Smooth muscle cell (in vitro differentiated cells): ENCODE results near the gene TRABD2B. TPM values are rescaled to one million over a fixed set of nuclear protein-coding genes. Genes with fewer than 3 reads are reported as not detected.

Source experiments
- DNase-seq: peaks from one replicate; lab custom pipeline; 2025; ENCODE audit not compliant: unreplicated experiment; lab: John Stamatoyannopoulos, UW
- H2AFZ ChIP-seq: fragments of 200-600 bp; sonication (generic); 2 replicates; pipeline ENCODE4 v1.6.0; 2016; ENCODE audit warnings: antibody characterized with exemption, low read depth, mild to moderate bottlenecking
- H3F3A ChIP-seq: fragments of 200-600 bp; sonication (generic); 2 replicates; pipeline ENCODE4 v1.6.0; 2017; ENCODE audit warnings: antibody characterized with exemption, low read depth
- H3K27ac ChIP-seq: fragments of 200-600 bp; sonication (generic); 2 replicates; pipeline ENCODE4 v1.5.1; 2016; ENCODE audit warnings: low read depth, mild to moderate bottlenecking
- H3K27me3 ChIP-seq: fragments of 200-600 bp; sonication (generic); 2 replicates; pipeline ENCODE4 v1.6.1; 2016; ENCODE audit warnings: low read depth, mild to moderate bottlenecking
- H3K36me3 ChIP-seq: fragments of 200-600 bp; sonication (generic); 2 replicates; pipeline ENCODE4 v1.5.1; 2016; ENCODE audit warnings: low read depth
- H3K4me1 ChIP-seq: fragments of 200-600 bp; sonication (generic); 2 replicates; pipeline ENCODE4 v1.5.1; 2016; ENCODE audit warnings: low read depth
- H3K4me2 ChIP-seq: fragments of 200-600 bp; sonication (generic); 2 replicates; pipeline ENCODE4 v1.6.0; 2016; ENCODE audit warnings: mild to moderate bottlenecking
- H3K4me3 ChIP-seq: fragments of 200-600 bp; sonication (generic); 2 replicates; pipeline ENCODE4 v1.5.1; 2016; ENCODE audit warnings: mild to moderate bottlenecking
- H3K79me2 ChIP-seq: fragments of 200-600 bp; sonication (generic); 2 replicates; pipeline ENCODE4 v1.6.0; 2016; ENCODE audit warnings: low read depth, mild to moderate bottlenecking
- H3K9ac ChIP-seq: fragments of 200-600 bp; sonication (generic); 2 replicates; pipeline ENCODE4 v1.6.0; 2016; ENCODE audit warnings: low read depth
- H3K9me3 ChIP-seq: fragments of 200-600 bp; sonication (generic); replicated peaks from 2 replicates; pipeline ENCODE4 v1.5.1; 2016; ENCODE audit warnings: low read depth
- H4K20me1 ChIP-seq: fragments of 200-600 bp; sonication (generic); 2 replicates; pipeline ENCODE4 v1.6.0; 2016; ENCODE audit warnings: low read depth
- CTCF ChIP-seq: fragments of 200-600 bp; sonication (generic); IDR thresholded peaks from 2 replicates; pipeline ENCODE4 v1.5.1; 2017; ENCODE audit warnings: borderline replicate concordance, mild to moderate bottlenecking, antibody characterized with exemption; ENCODE audit not compliant: insufficient read depth, poor library complexity, severe bottlenecking
- WGBS: methylation state at CpG from one replicate; pipeline ENCODE4 v1.1.7; 2016; ENCODE audit warnings: low lambda C conversion rate; 5-methylcytosine and 5-hydroxymethylcytosine counted together
- polyA plus RNA-seq: library from polyadenylated mRNA; unstranded; fragments of >200 nt; fragmentation: Nextera tagmentation; extraction: Ambion mirVana; gene quantifications from 2 replicates; pipeline ENCODE4 v1.2.1, GENCODE V29; 2016
- total RNA-seq: library from RNA; depleted of rRNA; stranded (reverse); fragments of >200 nt; gene quantifications from 2 replicates; pipeline ENCODE4 v1.2.3, GENCODE V29; 2014

TRABD2B gene
- total and polyA plus RNA-seq, 2 experiments from 2014 or later = 0.94 to 4.9 TPM

- no peak overlapping the region for H3K4me2 ChIP-seq
- no peaks in the 10 kb centered on the region for H3F3A ChIP-seq
- no peak for TF ChIP-seq CTCF
- WGBS = 64% methylated on average over 15 of the region's 15 CpGs
- no peak for DNase-seq
- H3K36me3 ChIP-seq = no peaks in the 10 kb centered on the region
- H2AFZ ChIP-seq = no peak overlapping the region
- H3K4me1 ChIP-seq = peaks cover 12% of the 10 kb centered on the region
- H4K20me1 ChIP-seq = no peaks in the 10 kb centered on the region
- no peaks in the 10 kb centered on the region for H3K9me3 ChIP-seq
- H3K27ac ChIP-seq = no peak overlapping the region
- no peak overlapping the region for H3K9ac ChIP-seq
- no peaks in the 10 kb centered on the region for H3K79me2 ChIP-seq
- H3K4me3 ChIP-seq = no peak overlapping the region
- peaks cover 100% of the 10 kb centered on the region for H3K27me3 ChIP-seq
Measured at GRCh38 chr1:47711184-47711847, 285.9 kb downstream of the TRABD2B start.

Other genes starting within 250 kb of the TRABD2B start
- 0.09 and 0.49 TPM in 2 replicates for gene SLC5A9, start 225.3 kb upstream of the TRABD2B start, total RNA-seq
- 1.1 TPM in 1 of 2 replicates, not detected in the other for gene SLC5A9, start 225.3 kb upstream of the TRABD2B start, polyA plus RNA-seq